HG03175 (cell line): ENCODE results near the gene MRTFA.

Experiments used
- ATAC-seq: cut with Tn5 transposase; IDR thresholded peaks from one replicate; pipeline ENCODE4 v1.9.1; 2021; ENCODE audit warnings: mild to moderate bottlenecking, moderate library complexity; ENCODE audit not compliant: unreplicated experiment

MRTFA gene

GRCh38 chr22:40367342-40367741, 269.2 kb downstream of the MRTFA start:
- ATAC-seq: no peak

GRCh38 chr22:40366068-40366467, 270.5 kb downstream of the MRTFA start:
- ATAC-seq: no peak

- no peak for ATAC-seq
Observed at GRCh38 chr22:40364431-40364830, 272.1 kb downstream of the MRTFA start.

GRCh38 chr22:40363059-40363458, 273.5 kb downstream of the MRTFA start:
- ATAC-seq: no peak

- ATAC-seq: no peak
Observed at GRCh38 chr22:40361100-40361499, 275.4 kb downstream of the MRTFA start.
